Adrenal gland (tissue), 12 donors: ENCODE measurements around the gene CLSTN3. TPM values are rescaled to one million over a fixed set of nuclear protein-coding genes. Genes with fewer than 3 reads are reported as not detected.

Source experiments
- DNase-seq, 7 donors: peaks; one replicate each; pipeline ENCODE4 v3.0.0-alpha.2; 2019 to 2020
- H3K27ac ChIP-seq, 5 donors: fragments of 200-600 bp; sonication (generic) in 4 of 5; 1 replicate in 3 of 5; 2 replicates in 2 of 5; pipeline versions ENCODE4 v1.5.1 to v1.8.0; 2016 to 2020; ENCODE audit warnings: mild to moderate bottlenecking in 1 of 5
- H3K27me3 ChIP-seq: fragments of 200-600 bp; 2 replicates; pipeline ENCODE4 v1.8.0; 2021
- H3K36me3 ChIP-seq, 2 donors: fragments of 200-600 bp; replicated peaks in 1 of 2; 1 replicate in 1 of 2; 2 replicates in 1 of 2; pipeline versions ENCODE4 v1.5.1 to v1.8.0; 2018 to 2022
- H3K4me1 ChIP-seq, 2 donors: fragments of 200-600 bp; replicated peaks in 1 of 2; 1 replicate in 1 of 2; 2 replicates in 1 of 2; pipeline versions ENCODE4 v1.5.1 to v1.8.0; 2018 to 2021
- H3K4me3 ChIP-seq, 4 donors: fragments of 200-600 bp; sonication (generic) in 3 of 4; one replicate each; pipeline ENCODE4 v1.5.1; 2016 to 2018
- H3K9me3 ChIP-seq, 3 donors: fragments of 200-600 bp; sonication (generic) in 1 of 3; replicated peaks in 1 of 3; 1 replicate in 2 of 3; 2 replicates in 1 of 3; pipeline versions ENCODE4 v1.5.1 to v1.8.0; 2016 to 2021
- CTCF ChIP-seq, 6 experiments: fragments of 450-650 bp in 4 of 6; fragments of 200-600 bp in 2 of 6; sonication (generic) in 1 of 6; IDR thresholded peaks; 1 replicate in 5 of 6; 2 replicates in 1 of 6; pipeline versions ENCODE4 v1.5.1 to v1.8.0; 2016 to 2021; ENCODE audit warnings: antibody characterized with exemption in 6 of 6, mild to moderate bottlenecking in 2 of 6, moderate library complexity in 1 of 6
- POLR2A ChIP-seq, 2 donors: fragments of 450-650 bp; IDR thresholded peaks; one replicate each; pipeline ENCODE4 v1.6.1; 2017; ENCODE audit warnings: antibody characterized with exemption in 2 of 2, mild to moderate bottlenecking in 2 of 2, moderate library complexity in 1 of 2
- WGBS, 4 donors: extraction: QIAGEN DNeasy Blood & Tissue Kit in 2 of 4; methylation state at CpG; one replicate each; pipeline versions ENCODE4 v1.1.5 to v1.1.7; 2013 to 2017; 5-methylcytosine and 5-hydroxymethylcytosine counted together
- intact Hi-C, 2 donors: fragments of 100-400 bp; cut with DNase I; formaldehyde crosslinking; loops; one replicate each; pipeline versions ENCODE4 v1.14.1 to v1.15.0; 2022 to 2023
- polyA plus RNA-seq, 3 donors: library from polyadenylated mRNA; stranded (reverse); fragments of 200-250 nt in 2 of 3; fragments of 350-450 nt in 1 of 3; fragmentation: Illumina TruSeq in 1 of 3; extraction: RNeasy Lipid Tissue Mini Kit (QIAGEN cat#74804) in 1 of 3; gene quantifications; one replicate each; pipeline ENCODE4 v1.2.3, GENCODE V29; 2013 to 2014
- total RNA-seq, 9 donors: library from RNA; depleted of rRNA in 4 of 9; stranded (reverse); fragments of >200 nt in 4 of 9; fragments of 120-200 nt in 1 of 9; fragmentation: NEBNext Ultra II Directional in 1 of 9; extraction: Animal tissue kit (Norgen Biotek cat#: 25700) in 1 of 9; gene quantifications; one replicate each; pipeline versions ENCODE4 v1.1.0 to v1.2.4, GENCODE V29; 2013 to 2023
- donor health status: healthy with polysubstance abuse.
- donor health status: Bipolar disorder and iron deficiency.
- donor health status: DM: yes; HTN: yes; CAD: no.
- donor health status: DM: no; HTN: no; CAD: no.
- donor health status: DM: no; HTN: no; CAD: no.
- donor health status: DM: yes; HTN: yes; CAD: no.

Gene CLSTN3
- total and polyA plus RNA-seq, 12 donors = 9.3 to 175 (median 42.8) TPM

GRCh38 chr12:7188562-7189397 lies 58.6 kb downstream of the CLSTN3 start:
- Histone ChIP-seq H3K27me3 (no peaks in the 10 kb centered on the region), H3K9me3 (no peaks in the 10 kb centered on the region), H3K4me3 (peak overlapping the region in 3 of 4 donors; percentile 0 to 91 (median 82)), H3K36me3 (peaks cover 0 to 15% of the 10 kb centered on the region in 2 donors), H3K27ac (peak overlapping the region; percentile 32 to 95 (median 91)), H3K4me1 (peaks cover 10 to 17% of the 10 kb centered on the region in 2 donors)
- intact Hi-C loops = no loop called here
- 2 to 12% (median 3%) methylated on average over 12 to 21 of the region's 21 CpGs for WGBS, 4 donors
- peak; percentile 74 to 94 (median 82) for DNase-seq
- TF ChIP-seq CTCF (IDR thresholded peaks at IDR 0.05) (peak; percentile 36 to 68 (median 58)), POLR2A (IDR thresholded peaks at IDR 0.05) (no peak)

GRCh38 chr12:7189398-7190267 lies 59.5 kb downstream of the CLSTN3 start, which contains the start of gene PEX5:
PEX5 (plus strand) TSS chr12:7189686; CDS start chr12:7190378, 692 bp downstream.
- Histone ChIP-seq H3K9me3 (no peaks in the 10 kb centered on the region), H3K4me3 (peak within 1 kb of the TSS; percentile 71 to 91 (median 86)), H3K27me3 (no peaks in the 10 kb centered on the region), H3K27ac (peak within 1 kb of the TSS; percentile 32 to 95 (median 91)), H3K4me1 (peaks cover 10 to 17% of the 10 kb centered on the region in 2 donors), H3K36me3 (peaks cover 0 to 15% of the 10 kb centered on the region in 2 donors)
- intact Hi-C loops = no loop called here
- TF ChIP-seq CTCF (IDR thresholded peaks at IDR 0.05) = no peak
- TF ChIP-seq POLR2A (IDR thresholded peaks at IDR 0.05) = peak; percentile 35 to 70
- WGBS, 4 donors = 0 to 2% (median 1%) methylated on average over 10 to 68 of the region's 68 CpGs
- DNase-seq = peak; percentile 90 to 95 (median 91)

- Histone ChIP-seq H3K4me3 (peak overlapping the region; percentile 71 to 91 (median 86)), H3K9me3 (no peaks in the 10 kb centered on the region), H3K4me1 (peaks cover 10 to 17% of the 10 kb centered on the region in 2 donors), H3K27ac (peak overlapping the region in 4 of 5 donors; percentile 74 to 95 (median 93)), H3K36me3 (peaks cover 0 to 15% of the 10 kb centered on the region in 2 donors), H3K27me3 (no peaks in the 10 kb centered on the region)
- intact Hi-C loops = no loop called here
- DNase-seq = peak in 6 of 7 donors; percentile 35 to 56 (median 48)
- 28 to 55% (median 34%) methylated on average over 7 to 17 of the region's 17 CpGs for WGBS, 4 donors
- TF ChIP-seq POLR2A (IDR thresholded peaks at IDR 0.05) = no peak
- no peak for TF ChIP-seq CTCF (IDR thresholded peaks at IDR 0.05)
These were observed 60.3 kb downstream of the CLSTN3 start for GRCh38 chr12:7190268-7191055.
